ENCODE measurements around the gene ARHGAP9. TPM values are rescaled to one million over a fixed set of nuclear protein-coding genes. Genes with fewer than 3 reads are reported as not detected.

The ARHGAP9 gene
- total RNA-seq, 1 donor from 2014 or later = 2.9 TPM

DNA sequence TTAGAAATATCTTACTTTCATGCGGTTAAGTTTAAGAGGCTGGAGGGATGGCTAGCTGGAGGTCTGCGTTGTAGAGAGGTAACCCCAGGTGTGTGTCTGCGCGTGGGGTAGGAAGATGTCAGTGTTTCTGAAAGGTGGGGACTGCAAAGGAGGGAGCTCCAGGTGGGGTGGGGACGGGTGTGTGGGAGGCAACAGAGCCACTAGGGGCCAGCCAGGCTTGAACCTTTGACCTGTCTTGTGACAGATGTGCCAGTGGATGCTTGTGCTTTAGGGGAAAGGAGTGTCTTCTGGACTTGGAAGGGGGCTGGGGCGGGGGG is 19.2 kb downstream of the ARHGAP9 start:
- H3K27me3 Mint-ChIP-seq (ENCODE audit: low read depth) = no peaks in the 10 kb centered on the region
- H3K36me3 Mint-ChIP-seq (ENCODE audit: low read depth) = no peaks in the 10 kb centered on the region
- H3K9me3 Mint-ChIP-seq (ENCODE audit: low read depth) = no peaks in the 10 kb centered on the region
- DNase-seq (ENCODE audit: low spot score) = no peak
- peak overlapping the region; percentile 95 for H3K4me3 Mint-ChIP-seq (ENCODE audit: unreplicated experiment)
- H3K27ac Mint-ChIP-seq (ENCODE audit: unreplicated experiment) = peak overlapping the region; percentile 88
- TF ChIP-seq, protein P1, sequence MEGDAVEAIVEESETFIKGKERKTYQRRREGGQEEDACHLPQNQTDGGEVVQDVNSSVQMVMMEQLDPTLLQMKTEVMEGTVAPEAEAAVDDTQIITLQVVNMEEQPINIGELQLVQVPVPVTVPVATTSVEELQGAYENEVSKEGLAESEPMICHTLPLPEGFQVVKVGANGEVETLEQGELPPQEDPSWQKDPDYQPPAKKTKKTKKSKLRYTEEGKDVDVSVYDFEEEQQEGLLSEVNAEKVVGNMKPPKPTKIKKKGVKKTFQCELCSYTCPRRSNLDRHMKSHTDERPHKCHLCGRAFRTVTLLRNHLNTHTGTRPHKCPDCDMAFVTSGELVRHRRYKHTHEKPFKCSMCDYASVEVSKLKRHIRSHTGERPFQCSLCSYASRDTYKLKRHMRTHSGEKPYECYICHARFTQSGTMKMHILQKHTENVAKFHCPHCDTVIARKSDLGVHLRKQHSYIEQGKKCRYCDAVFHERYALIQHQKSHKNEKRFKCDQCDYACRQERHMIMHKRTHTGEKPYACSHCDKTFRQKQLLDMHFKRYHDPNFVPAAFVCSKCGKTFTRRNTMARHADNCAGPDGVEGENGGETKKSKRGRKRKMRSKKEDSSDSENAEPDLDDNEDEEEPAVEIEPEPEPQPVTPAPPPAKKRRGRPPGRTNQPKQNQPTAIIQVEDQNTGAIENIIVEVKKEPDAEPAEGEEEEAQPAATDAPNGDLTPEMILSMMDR (IDR thresholded peaks at IDR 0.05) = no peak
- peaks cover 55% of the 10 kb centered on the region for H3K4me1 Mint-ChIP-seq (ENCODE audit: low read depth)

DNA sequence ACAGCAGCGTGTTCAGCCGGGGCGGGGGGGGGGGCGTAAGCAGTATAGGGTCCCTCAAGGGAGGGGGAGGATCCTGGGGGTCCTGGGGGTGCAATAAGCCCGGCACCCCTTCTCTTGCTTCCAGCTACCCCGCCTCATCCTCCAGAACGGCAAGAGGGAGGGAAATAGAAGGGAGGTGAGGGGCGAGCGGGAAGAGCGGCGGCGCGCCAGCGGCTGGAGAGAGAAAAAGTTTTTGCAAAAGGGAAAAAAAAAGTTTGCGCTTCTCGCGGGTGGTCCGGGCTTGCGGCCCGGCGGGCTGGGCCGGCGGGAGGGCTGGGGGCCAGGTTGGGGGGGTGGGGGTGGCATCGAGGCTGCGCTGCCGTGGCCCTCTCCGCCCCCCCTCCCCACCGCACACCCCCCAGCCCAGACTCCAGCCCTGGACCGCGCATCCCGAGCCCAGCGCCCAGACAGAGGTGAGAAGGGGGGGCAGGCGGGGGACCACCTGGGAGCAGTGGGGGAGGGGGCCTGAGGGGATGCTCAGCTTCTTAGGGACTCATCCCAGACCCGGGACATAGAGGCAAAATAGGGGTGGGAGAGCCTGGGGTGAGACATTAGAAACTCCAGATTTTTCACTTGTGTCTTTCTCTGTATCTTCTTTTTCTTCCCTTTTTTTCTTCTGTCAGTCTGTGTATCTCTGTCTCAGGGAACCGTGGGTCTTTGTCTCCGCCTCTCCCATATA is 19.8 kb downstream of the ARHGAP9 start, which contains the start of gene GLI1:
GLI1 (plus strand) TSS at position 36 of the 718 bp plus-strand sequence. CDS start 3,907 bp downstream, outside the sequence.
- Mint-ChIP-seq H3K9me3 (ENCODE audit: low read depth) (no peaks in the 10 kb centered on the region), H3K4me1 (ENCODE audit: low read depth) (peaks cover 60% of the 10 kb centered on the region), H3K27ac (ENCODE audit: unreplicated experiment) (peak within 1 kb of the TSS; percentile 97), H3K4me3 (ENCODE audit: unreplicated experiment) (peak within 1 kb of the TSS; percentile 95), H3K36me3 (ENCODE audit: low read depth) (no peaks in the 10 kb centered on the region), H3K27me3 (ENCODE audit: low read depth) (no peaks in the 10 kb centered on the region)
- TF ChIP-seq, protein P1 (IDR thresholded peaks at IDR 0.05) = no peak
- DNase-seq (ENCODE audit: low spot score) = no peak

DNA sequence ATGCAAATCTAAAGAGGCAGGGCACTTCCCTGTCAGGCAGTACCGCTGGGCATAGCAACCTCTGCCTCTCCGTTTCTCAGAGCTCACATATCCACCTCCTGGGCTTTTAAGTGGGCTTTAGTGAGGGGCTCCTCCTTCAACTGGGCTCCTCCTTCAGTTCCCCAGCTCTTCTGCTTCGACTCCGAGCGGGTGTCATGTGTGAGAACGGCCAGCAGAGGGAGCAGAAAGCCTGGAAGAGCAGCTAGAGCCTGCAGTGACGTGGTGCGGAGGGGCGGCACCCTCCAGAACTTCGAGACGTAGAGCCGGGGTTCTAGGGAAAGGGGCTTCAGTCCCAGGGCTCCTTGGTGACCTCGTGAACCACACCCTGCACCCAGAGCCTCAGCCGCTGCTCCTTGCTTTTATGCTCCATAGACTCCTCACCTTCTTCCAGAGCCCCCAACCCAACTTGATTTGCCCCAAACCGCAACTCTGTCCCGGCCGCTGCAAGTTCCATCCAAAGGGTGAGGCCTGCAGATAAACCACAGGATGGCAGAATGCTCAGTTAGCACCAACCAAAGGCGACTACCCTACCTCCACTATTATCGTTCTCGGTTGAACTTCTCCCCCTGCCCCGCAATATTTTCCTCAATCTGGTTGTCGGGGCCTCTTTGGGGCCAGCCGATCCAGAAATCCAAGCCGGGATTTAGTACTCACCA is 20.5 kb downstream of the ARHGAP9 start:
- H3K4me3 Mint-ChIP-seq (ENCODE audit: unreplicated experiment) = peak overlapping the region; percentile 95
- H3K36me3 Mint-ChIP-seq (ENCODE audit: low read depth) = no peaks in the 10 kb centered on the region
- no peaks in the 10 kb centered on the region for H3K9me3 Mint-ChIP-seq (ENCODE audit: low read depth)

DNA sequence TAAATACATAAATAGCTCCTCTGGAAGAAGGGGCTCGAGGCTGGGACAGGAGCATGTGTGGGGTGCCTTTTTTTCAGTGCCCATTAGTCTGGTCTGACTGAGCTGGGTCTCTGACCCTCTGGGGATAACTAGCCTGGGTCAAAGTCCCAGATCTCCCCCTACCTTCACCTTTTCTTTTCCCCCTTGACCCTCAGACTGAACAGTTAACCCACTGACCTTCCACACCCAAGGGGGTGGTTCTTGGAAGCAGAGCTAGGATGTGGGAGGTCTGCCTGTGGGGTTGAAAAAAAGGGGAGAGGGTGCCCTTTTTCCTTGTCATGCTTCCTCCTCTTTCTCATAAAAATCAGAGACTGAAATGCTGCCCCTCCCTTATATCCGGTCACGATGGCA is 21.0 kb downstream of the ARHGAP9 start:
- Mint-ChIP-seq H3K9me3 (ENCODE audit: low read depth) (no peaks in the 10 kb centered on the region), H3K36me3 (ENCODE audit: low read depth) (no peaks in the 10 kb centered on the region), H3K4me1 (ENCODE audit: low read depth) (peaks cover 66% of the 10 kb centered on the region), H3K27ac (ENCODE audit: unreplicated experiment) (peak overlapping the region; percentile 97), H3K27me3 (ENCODE audit: low read depth) (no peaks in the 10 kb centered on the region), H3K4me3 (ENCODE audit: unreplicated experiment) (peak overlapping the region; percentile 95)
- DNase-seq (ENCODE audit: low spot score) = no peak
- TF ChIP-seq, protein P1 (IDR thresholded peaks at IDR 0.05) = no peak

More for the DNA sequence above, 20.5 kb downstream of the ARHGAP9 start:
- peaks cover 66% of the 10 kb centered on the region for H3K4me1 Mint-ChIP-seq (ENCODE audit: low read depth)
- TF ChIP-seq, protein P1 (IDR thresholded peaks at IDR 0.05) = peak; percentile 94
- H3K27me3 Mint-ChIP-seq (ENCODE audit: low read depth) = no peaks in the 10 kb centered on the region
- DNase-seq (ENCODE audit: low spot score) = no peak
- H3K27ac Mint-ChIP-seq (ENCODE audit: unreplicated experiment) = peak overlapping the region; percentile 97

DNA sequence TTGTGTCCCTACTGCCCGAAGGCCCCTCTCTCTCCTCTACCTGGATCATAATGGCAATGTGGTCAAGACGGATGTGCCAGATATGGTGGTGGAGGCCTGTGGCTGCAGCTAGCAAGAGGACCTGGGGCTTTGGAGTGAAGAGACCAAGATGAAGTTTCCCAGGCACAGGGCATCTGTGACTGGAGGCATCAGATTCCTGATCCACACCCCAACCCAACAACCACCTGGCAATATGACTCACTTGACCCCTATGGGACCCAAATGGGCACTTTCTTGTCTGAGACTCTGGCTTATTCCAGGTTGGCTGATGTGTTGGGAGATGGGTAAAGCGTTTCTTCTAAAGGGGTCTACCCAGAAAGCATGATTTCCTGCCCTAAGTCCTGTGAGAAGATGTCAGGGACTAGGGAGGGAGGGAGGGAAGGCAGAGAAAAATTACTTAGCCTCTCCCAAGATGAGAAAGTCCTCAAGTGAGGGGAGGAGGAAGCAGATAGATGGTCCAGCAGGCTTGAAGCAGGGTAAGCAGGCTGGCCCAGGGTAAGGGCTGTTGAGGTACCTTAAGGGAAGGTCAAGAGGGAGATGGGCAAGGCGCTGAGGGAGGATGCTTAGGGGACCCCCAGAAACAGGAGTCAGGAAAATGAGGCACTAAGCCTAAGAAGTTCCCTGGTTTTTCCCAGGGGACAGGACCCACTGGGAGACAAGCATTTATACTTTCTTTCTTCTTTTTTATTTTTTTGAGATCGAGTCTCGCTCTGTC is 22.8 kb downstream of the ARHGAP9 start:
- Mint-ChIP-seq H3K4me3 (ENCODE audit: unreplicated experiment) (no peak overlapping the region), H3K27ac (ENCODE audit: unreplicated experiment) (peak overlapping the region; percentile 97), H3K4me1 (ENCODE audit: low read depth) (peaks cover 72% of the 10 kb centered on the region), H3K36me3 (ENCODE audit: low read depth) (no peaks in the 10 kb centered on the region), H3K27me3 (ENCODE audit: low read depth) (no peaks in the 10 kb centered on the region), H3K9me3 (ENCODE audit: low read depth) (no peaks in the 10 kb centered on the region)
- DNase-seq (ENCODE audit: low spot score) = no peak
- TF ChIP-seq, protein P1 (IDR thresholded peaks at IDR 0.05) = no peak

Measured in chondrocyte (in vitro differentiated cells).